GM19455 (cell line): ENCODE measurements around the gene ZNF280B.

ENCODE experiments used
- ATAC-seq: cut with Tn5 transposase; IDR thresholded peaks from one replicate; pipeline ENCODE4 v1.9.1; 2021; ENCODE audit not compliant: unreplicated experiment

The ZNF280B gene

GRCh38 chr22:22440188-22440587 lies 68.4 kb downstream of the ZNF280B start:
- no peak for ATAC-seq
